HG03520 (cell line): Measurements from ENCODE around the gene CNOT1.
A peak's percentile ranks its signal among the peaks of the same experiment; 100 is the strongest.
"Not testable (repeated sequence)": the region's sequence is repeated elsewhere in the genome, so short reads cannot be mapped to it uniquely, and the experiment has no call there.

Experiments
- ATAC-seq: cut with Tn5 transposase; IDR thresholded peaks from one replicate; pipeline ENCODE4 v1.9.1; 2021; ENCODE audit warnings: mild to moderate bottlenecking, moderate library complexity; ENCODE audit not compliant: unreplicated experiment

The CNOT1 gene

GRCh38 chr16:58629733-58630640 lies at the start of gene CNOT1:
TSS of gene CNOT1 (minus strand) at chr16:58629826. CDS start at chr16:58599337, 30,489 bp downstream.
- peak; percentile 84 for ATAC-seq

- no peak for ATAC-seq
These were observed 49.1 kb upstream of the CNOT1 start for GRCh38 chr16:58678716-58679115.

GRCh38 chr16:58678269-58678668 lies 48.6 kb upstream of the CNOT1 start:
- ATAC-seq, result no peak

GRCh38 chr16:58670946-58671583 lies 41.4 kb upstream of the CNOT1 start:
- ATAC-seq, result no peak

- ATAC-seq, result no peak
These were observed 40.6 kb upstream of the CNOT1 start for GRCh38 chr16:58670177-58670576.

- ATAC-seq, result no peak
These were observed 35.6 kb upstream of the CNOT1 start for GRCh38 chr16:58665200-58665599.

GRCh38 chr16:58661199-58661830 lies 31.7 kb upstream of the CNOT1 start:
- ATAC-seq, result peak; percentile 78

- ATAC-seq, result not testable (repeated sequence)
These were observed 30.3 kb upstream of the CNOT1 start for GRCh38 chr16:58659911-58660310.

GRCh38 chr16:58658796-58659211 lies 29.2 kb upstream of the CNOT1 start:
- no peak for ATAC-seq

- no peak for ATAC-seq
These were observed 27.3 kb upstream of the CNOT1 start for GRCh38 chr16:58656899-58657298.

GRCh38 chr16:58655215-58655596 lies 25.6 kb upstream of the CNOT1 start:
- no peak for ATAC-seq

GRCh38 chr16:58654560-58655214 lies 25.1 kb upstream of the CNOT1 start:
- ATAC-seq, result no peak

- ATAC-seq, result no peak
These were observed 23.1 kb upstream of the CNOT1 start for GRCh38 chr16:58652741-58653140.

GRCh38 chr16:58651965-58652348 lies 22.3 kb upstream of the CNOT1 start:
- no peak for ATAC-seq

GRCh38 chr16:58649707-58650106 lies 20.1 kb upstream of the CNOT1 start:
- ATAC-seq, result no peak

GRCh38 chr16:58647107-58647506 lies 17.5 kb upstream of the CNOT1 start:
- no peak for ATAC-seq

- no peak for ATAC-seq
These were observed 15.3 kb upstream of the CNOT1 start for GRCh38 chr16:58644765-58645487.

- no peak for ATAC-seq
These were observed 14.5 kb upstream of the CNOT1 start for GRCh38 chr16:58644108-58644507.

- no peak for ATAC-seq
These were observed 11.3 kb upstream of the CNOT1 start for GRCh38 chr16:58640949-58641348.

- ATAC-seq, result no peak
These were observed 10.2 kb upstream of the CNOT1 start for GRCh38 chr16:58639836-58640235.

GRCh38 chr16:58639230-58639629 lies 9.6 kb upstream of the CNOT1 start:
- no peak for ATAC-seq
